Measurements from ENCODE around the gene ASXL3.

The ASXL3 gene

GRCh38 chr18:33605250-33605649, 27.2 kb downstream of the ASXL3 start:
- no peak for ATAC-seq
- no peak for DNase-seq
- H3K4me1 Mint-ChIP-seq, result no peaks in the 10 kb centered on the region
- peaks cover 12 to 21% of the 10 kb centered on the region in 2 donors for H3K9me3 Mint-ChIP-seq
- no peaks in the 10 kb centered on the region for H3K27me3 Mint-ChIP-seq
- H3K4me3 Mint-ChIP-seq, result no peak overlapping the region
- no peak overlapping the region for H3K27ac Mint-ChIP-seq

GRCh38 chr18:33606621-33607020, 28.6 kb downstream of the ASXL3 start:
- H3K4me3 Mint-ChIP-seq, result no peak overlapping the region
- peaks cover 12 to 21% of the 10 kb centered on the region in 2 donors for H3K9me3 Mint-ChIP-seq
- H3K27me3 Mint-ChIP-seq, result no peaks in the 10 kb centered on the region
- ATAC-seq (no peak), DNase-seq (no peak)
- H3K4me1 Mint-ChIP-seq, result no peaks in the 10 kb centered on the region
- H3K27ac Mint-ChIP-seq, result no peak overlapping the region

GRCh38 chr18:33611525-33612135, 33.6 kb downstream of the ASXL3 start:
- Mint-ChIP-seq H3K27me3 (no peaks in the 10 kb centered on the region), H3K27ac (no peak overlapping the region), H3K4me3 (no peak overlapping the region), H3K4me1 (no peaks in the 10 kb centered on the region), H3K9me3 (peaks cover 0 to 5% of the 10 kb centered on the region in 2 donors)
- DNase-seq (no peak), ATAC-seq (no peak)

GRCh38 chr18:33612632-33613031, 34.6 kb downstream of the ASXL3 start:
- Mint-ChIP-seq H3K9me3 (no peaks in the 10 kb centered on the region), H3K4me3 (no peak overlapping the region)
- ATAC-seq, result no peak

DNA sequence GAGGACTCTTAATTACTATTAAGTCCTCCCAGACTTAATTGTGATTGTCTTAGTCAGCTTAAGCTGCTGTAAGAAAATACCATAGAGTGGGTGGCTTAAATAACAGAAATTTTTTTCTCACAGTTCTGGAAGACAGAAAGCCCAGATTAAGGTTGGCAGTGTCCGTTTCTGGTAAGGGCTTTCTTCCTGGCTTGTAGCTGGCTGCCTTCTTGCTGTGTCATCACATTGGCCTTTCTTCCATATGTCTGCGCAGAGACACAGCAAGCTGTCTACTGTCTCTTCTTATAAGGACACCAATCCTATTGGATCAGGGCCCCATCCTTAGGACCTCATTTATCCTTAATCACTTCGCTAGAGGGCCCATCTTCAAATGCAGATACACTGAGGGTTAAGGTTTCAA, 38.5 kb downstream of the ASXL3 start:
- ATAC-seq, result no peak
- Mint-ChIP-seq H3K4me3 (no peak overlapping the region), H3K27me3 (no peaks in the 10 kb centered on the region), H3K4me1 (no peaks in the 10 kb centered on the region), H3K9me3 (no peaks in the 10 kb centered on the region), H3K27ac (no peak overlapping the region)
- DNase-seq, result no peak

More at GRCh38 chr18:33612632-33613031, 34.6 kb downstream of the ASXL3 start:
- DNase-seq, result no peak
- Mint-ChIP-seq H3K4me1 (no peaks in the 10 kb centered on the region), H3K27me3 (no peaks in the 10 kb centered on the region), H3K27ac (no peak overlapping the region)

- DNase-seq, result no peak
- no peaks in the 10 kb centered on the region for H3K27me3 Mint-ChIP-seq
These were observed 49.1 kb downstream of the ASXL3 start for GRCh38 chr18:33627114-33627513.

DNA sequence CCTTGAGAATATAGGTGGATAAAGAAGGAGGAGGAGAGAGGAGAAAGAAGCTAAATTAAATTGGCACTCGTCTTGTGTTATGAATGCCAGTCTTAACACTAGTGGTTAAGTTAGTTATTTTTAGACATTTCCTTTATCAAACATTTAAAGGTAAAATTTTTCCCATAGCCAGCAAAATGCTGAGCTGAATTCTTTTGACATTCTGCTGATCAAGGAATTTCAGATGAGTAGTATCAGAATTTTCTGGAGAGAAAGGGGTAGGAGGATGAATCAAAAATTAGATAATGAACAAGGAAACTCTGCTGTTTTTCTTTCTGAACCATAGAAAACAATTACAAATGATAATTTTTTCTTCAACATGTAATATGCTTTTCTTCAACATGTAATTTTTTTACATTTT, 52.5 kb downstream of the ASXL3 start:
- H3K27me3 Mint-ChIP-seq, result no peaks in the 10 kb centered on the region
- no peak overlapping the region for H3K27ac Mint-ChIP-seq
- H3K4me3 Mint-ChIP-seq, result no peak overlapping the region
- H3K4me1 Mint-ChIP-seq, result no peaks in the 10 kb centered on the region
- DNase-seq (no peak), ATAC-seq (no peak)
- H3K9me3 Mint-ChIP-seq, result peaks cover 10 to 11% of the 10 kb centered on the region in 2 donors

More at GRCh38 chr18:33627114-33627513, 49.1 kb downstream of the ASXL3 start:
- Mint-ChIP-seq H3K27ac (no peak overlapping the region), H3K4me1 (no peaks in the 10 kb centered on the region), H3K4me3 (no peak overlapping the region), H3K9me3 (peaks cover 0 to 5% of the 10 kb centered on the region in 2 donors)
- no peak for ATAC-seq

DNA sequence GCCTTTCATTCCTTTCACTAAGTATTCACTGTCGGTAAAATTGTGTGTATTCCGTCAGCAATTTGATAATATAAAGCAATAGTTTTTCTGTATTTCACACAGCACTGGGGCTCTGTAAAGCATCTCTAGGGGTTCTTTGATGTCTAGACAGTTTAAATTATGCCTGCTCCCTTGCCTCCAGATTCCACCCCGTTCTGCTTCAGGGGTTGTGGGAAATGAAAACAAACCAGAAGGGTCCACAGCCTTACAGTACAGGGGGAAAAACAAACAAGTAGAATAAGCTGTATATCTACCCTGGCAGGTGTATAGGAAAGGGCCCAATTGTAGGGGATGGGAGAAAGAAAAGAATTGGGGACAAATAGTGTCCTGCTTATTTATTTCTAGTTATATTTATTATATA, 63.1 kb downstream of the ASXL3 start:
- Mint-ChIP-seq H3K27ac (no peak overlapping the region), H3K27me3 (no peaks in the 10 kb centered on the region), H3K9me3 (peaks cover 0 to 2% of the 10 kb centered on the region in 2 donors), H3K4me1 (no peaks in the 10 kb centered on the region), H3K4me3 (no peak overlapping the region)
- ATAC-seq (no peak), DNase-seq (no peak)

DNA sequence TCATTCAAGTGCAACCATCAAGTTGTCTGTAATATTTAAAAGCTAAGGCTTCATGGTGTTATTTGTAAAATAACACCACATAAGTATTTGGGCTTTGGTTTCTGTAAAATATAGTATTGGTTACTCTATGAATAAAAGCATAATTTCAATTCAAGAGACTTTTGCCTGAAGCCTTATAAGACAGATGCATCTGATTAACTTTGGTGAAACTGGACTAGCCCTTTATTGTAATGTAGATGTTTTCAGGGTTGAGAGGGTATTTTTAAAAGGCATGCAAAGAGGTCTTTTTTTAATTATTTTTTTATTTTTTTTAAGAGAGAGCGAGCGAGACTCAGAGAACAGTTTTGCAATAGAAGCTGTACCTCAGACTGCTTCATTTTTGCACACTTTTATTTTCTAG, 66.5 kb downstream of the ASXL3 start:
- H3K9me3 Mint-ChIP-seq, result no peaks in the 10 kb centered on the region
- DNase-seq (no peak), ATAC-seq (no peak)
- H3K4me3 Mint-ChIP-seq, result no peak overlapping the region
- H3K27ac Mint-ChIP-seq, result no peak overlapping the region
- no peaks in the 10 kb centered on the region for H3K4me1 Mint-ChIP-seq
- H3K27me3 Mint-ChIP-seq, result no peaks in the 10 kb centered on the region

GRCh38 chr18:33647365-33647764, 69.3 kb downstream of the ASXL3 start:
- Mint-ChIP-seq H3K4me1 (no peaks in the 10 kb centered on the region), H3K27me3 (no peaks in the 10 kb centered on the region), H3K4me3 (no peak overlapping the region), H3K27ac (no peak overlapping the region), H3K9me3 (no peaks in the 10 kb centered on the region)
- DNase-seq, result no peak
- no peak for ATAC-seq

- no peak for ATAC-seq
- Mint-ChIP-seq H3K27ac (no peak overlapping the region), H3K27me3 (no peaks in the 10 kb centered on the region), H3K4me1 (no peaks in the 10 kb centered on the region), H3K4me3 (no peak overlapping the region), H3K9me3 (peaks cover 5 to 7% of the 10 kb centered on the region in 2 donors)
- DNase-seq, result no peak
These were observed 74.6 kb downstream of the ASXL3 start for GRCh38 chr18:33652635-33653034.

DNA sequence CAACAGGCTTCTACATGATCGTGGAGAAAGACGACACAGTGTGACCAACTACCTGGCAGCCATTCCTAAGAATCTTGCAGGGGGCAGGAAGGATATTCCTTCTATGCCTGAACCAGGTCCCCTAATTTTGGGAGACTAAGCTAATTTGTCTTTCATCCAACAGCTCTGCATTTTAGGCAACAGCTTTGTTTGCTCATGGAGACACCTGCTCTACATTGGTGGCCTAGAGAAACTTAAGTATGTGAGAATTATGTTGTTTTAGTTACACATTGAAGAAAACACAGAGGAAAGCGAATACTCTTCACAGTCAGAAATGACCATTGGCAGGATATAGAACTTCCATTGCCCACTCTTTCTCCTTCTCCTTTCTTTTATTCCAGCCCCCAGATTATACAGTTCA, 75.2 kb downstream of the ASXL3 start:
- no peak overlapping the region for H3K27ac Mint-ChIP-seq
- no peak for ATAC-seq
- peaks cover 5 to 7% of the 10 kb centered on the region in 2 donors for H3K9me3 Mint-ChIP-seq
- no peak overlapping the region for H3K4me3 Mint-ChIP-seq
- H3K27me3 Mint-ChIP-seq, result no peaks in the 10 kb centered on the region
- H3K4me1 Mint-ChIP-seq, result no peaks in the 10 kb centered on the region
- no peak for DNase-seq

GRCh38 chr18:33656889-33657448, 79.0 kb downstream of the ASXL3 start:
- no peaks in the 10 kb centered on the region for H3K27me3 Mint-ChIP-seq
- H3K4me3 Mint-ChIP-seq, result no peak overlapping the region
- H3K4me1 Mint-ChIP-seq, result no peaks in the 10 kb centered on the region
- H3K9me3 Mint-ChIP-seq, result peaks cover 5 to 7% of the 10 kb centered on the region in 2 donors
- ATAC-seq, result no peak
- DNase-seq, result no peak
- H3K27ac Mint-ChIP-seq, result peak overlapping the region in 1 of 2 donors; percentile 54

- H3K27me3 Mint-ChIP-seq, result no peaks in the 10 kb centered on the region
- no peaks in the 10 kb centered on the region for H3K4me1 Mint-ChIP-seq
- no peak overlapping the region for H3K4me3 Mint-ChIP-seq
- no peak for ATAC-seq
- H3K27ac Mint-ChIP-seq, result no peak overlapping the region
- DNase-seq, result no peak
- H3K9me3 Mint-ChIP-seq, result no peaks in the 10 kb centered on the region
These were observed 82.8 kb downstream of the ASXL3 start for GRCh38 chr18:33660696-33661310.

DNA sequence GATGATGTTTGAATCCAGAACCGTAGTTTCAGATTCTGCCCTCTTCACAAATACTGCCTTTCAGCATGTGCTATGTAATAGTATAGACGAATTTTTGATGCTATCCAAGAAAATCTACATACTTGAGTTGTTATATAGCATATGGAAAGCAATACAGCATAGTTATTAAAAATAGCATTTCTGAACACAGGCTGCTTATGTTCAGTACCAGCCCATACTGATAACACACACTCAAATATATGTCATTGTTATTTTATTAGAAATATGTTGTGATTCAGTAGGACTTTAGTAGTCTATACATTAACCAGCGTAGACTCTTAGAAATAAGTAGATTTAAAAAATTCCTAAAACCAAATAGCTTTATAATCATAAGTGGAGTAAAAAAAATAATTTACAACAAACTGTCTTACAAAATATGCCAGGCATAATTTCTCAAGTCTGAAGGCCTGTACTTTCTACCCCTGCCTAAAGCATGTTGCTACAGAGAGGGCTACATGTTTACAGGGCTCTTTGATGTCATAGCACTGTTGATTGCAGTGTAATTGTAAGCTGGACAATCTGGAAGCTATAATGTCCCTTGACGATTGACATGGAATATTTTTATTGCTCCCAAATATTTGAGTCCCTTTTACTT, 86.3 kb downstream of the ASXL3 start:
- Mint-ChIP-seq H3K27ac (no peak overlapping the region), H3K9me3 (no peaks in the 10 kb centered on the region), H3K4me3 (no peak overlapping the region), H3K4me1 (no peaks in the 10 kb centered on the region), H3K27me3 (no peaks in the 10 kb centered on the region)
- ATAC-seq (no peak), DNase-seq (no peak)

DNA sequence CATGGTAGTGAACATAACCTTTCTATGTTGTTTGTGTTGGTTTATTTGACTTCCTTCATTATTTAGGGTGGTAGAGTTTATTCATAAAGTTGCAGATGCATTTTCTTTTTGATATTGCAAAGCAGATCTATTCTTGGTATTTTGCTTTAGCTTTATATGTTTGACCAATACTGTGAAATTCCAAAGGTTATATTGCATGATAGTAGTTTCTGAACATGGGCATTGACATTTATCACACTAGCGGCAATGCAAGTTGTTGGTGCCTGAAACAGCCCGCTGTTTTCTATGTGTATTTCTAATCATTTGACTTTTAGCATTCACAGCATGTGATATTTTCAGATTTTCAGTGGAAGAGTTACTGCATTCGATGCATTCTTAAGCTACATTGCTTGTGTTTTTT, 87.2 kb downstream of the ASXL3 start:
- H3K9me3 Mint-ChIP-seq, result no peaks in the 10 kb centered on the region
- no peak overlapping the region for H3K4me3 Mint-ChIP-seq
- no peak for DNase-seq
- H3K27me3 Mint-ChIP-seq, result no peaks in the 10 kb centered on the region
- H3K27ac Mint-ChIP-seq, result no peak overlapping the region
- no peak for ATAC-seq
- no peaks in the 10 kb centered on the region for H3K4me1 Mint-ChIP-seq
